Activated gamma-delta T cell treated with Interleukin-2 at 50 U/mL for 16 hours (primary cell): Measurements from ENCODE around the gene ANTXR1.

Experiments used
- DNase-seq: peaks from one replicate; pipeline ENCODE4 v3.0.0-alpha.2; 2020

Gene ANTXR1

DNA sequence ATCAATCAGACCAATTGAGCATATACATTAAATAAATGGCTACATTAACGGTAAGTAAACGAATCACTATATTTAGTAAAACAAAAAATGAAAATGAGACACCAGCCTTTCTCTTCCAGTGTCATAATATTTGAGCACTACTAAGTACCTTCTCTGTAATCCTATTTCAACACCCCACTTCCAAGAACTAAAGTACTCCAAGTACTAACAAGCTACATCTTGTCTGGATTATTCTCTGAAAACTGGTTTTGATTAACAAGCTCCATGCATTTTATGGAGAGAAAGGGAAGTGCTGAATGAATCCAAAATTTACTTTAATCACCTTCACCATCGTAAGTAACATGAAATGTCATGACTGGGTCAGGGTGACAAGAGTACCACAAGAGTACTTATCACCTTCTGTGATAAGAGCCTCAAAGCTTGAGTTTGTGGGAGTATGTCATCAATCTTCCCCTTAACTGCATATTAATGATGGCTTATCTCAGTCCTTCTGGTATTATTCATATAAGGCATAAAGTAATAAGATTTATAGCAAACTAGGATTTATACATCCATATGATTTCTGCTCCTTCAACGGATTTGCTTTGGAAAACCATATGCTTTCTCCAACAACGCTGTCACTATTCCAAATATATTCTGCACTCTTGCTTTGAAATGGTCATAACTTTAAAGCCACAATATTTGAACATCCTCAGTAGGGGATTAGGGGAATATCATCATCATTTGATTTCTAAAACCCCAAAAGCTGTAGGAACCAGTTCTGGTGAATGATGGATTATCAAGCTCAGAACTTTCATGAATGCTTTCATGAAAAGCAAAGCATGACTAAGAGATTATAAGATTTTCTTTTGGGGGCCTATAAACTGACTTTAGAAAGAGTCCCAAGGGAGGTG is 127.0 kb downstream of the ANTXR1 start:
- no peak for DNase-seq

GRCh38 chr2:69141061-69141460 is 128.1 kb downstream of the ANTXR1 start:
- DNase-seq: no peak

DNA sequence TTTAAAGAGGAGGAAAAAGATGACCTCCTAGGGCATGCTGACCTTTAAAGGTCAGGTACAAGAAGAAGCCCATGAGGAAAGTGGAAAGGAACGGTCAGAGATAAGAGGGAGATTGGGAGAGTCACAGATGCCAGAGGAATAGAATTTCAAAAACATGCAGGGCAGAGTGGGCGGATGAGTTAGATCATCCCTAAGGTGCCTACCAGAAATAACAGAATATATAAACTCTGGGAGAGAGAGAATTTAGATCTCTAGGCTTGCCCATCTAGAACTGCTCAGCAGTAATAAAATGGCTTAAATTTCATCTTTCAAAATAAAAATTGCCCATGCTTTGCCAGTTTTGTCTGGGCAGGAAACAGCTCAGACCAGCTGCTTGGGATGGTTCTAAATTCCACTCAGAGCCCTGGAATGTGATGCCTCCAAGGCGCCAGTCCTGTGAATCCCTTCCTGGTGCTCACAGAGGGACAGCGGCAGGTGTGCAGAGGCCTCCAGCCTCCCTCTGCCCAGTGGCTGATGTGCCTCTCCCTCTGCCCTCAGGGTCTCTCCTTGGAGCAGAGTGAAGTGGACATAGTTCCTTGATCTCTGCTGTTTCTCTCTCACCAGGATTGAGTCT is 130.9 kb downstream of the ANTXR1 start:
- DNase-seq: no peak

- DNase-seq: no peak
Observed at GRCh38 chr2:69145204-69145603, 132.2 kb downstream of the ANTXR1 start.

GRCh38 chr2:69147841-69148533 is 135.0 kb downstream of the ANTXR1 start:
- no peak for DNase-seq

DNA sequence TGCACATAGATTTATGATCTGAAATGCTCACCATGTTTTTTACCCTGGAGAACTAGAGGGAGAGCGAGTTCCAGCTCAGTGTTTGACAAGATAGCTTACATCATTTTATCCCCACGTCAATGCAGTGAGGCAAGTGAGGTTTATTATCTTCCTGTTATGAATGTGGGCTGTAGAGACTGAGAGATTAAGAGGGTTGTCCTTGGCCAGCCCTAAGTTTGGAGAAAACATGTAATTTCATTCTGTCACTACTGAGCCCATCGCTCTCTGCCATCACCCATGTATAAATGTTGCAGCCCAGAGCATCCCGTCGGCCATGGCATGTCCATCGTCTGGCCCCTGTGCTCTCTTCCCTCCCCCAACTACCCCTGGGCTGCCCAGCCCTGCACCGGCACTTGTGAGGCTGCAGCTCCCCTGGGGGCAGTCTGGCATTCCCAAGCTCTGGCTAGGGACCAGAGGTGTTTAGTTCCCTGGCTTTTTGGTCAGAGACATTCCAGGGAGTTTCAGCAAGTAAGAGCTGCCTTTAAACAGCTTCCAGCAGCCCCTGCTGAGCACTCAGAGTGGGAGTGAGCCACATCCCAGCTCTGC is 136.7 kb downstream of the ANTXR1 start:
- no peak for DNase-seq

GRCh38 chr2:69151931-69152330 is 139.0 kb downstream of the ANTXR1 start:
- DNase-seq: no peak

DNA sequence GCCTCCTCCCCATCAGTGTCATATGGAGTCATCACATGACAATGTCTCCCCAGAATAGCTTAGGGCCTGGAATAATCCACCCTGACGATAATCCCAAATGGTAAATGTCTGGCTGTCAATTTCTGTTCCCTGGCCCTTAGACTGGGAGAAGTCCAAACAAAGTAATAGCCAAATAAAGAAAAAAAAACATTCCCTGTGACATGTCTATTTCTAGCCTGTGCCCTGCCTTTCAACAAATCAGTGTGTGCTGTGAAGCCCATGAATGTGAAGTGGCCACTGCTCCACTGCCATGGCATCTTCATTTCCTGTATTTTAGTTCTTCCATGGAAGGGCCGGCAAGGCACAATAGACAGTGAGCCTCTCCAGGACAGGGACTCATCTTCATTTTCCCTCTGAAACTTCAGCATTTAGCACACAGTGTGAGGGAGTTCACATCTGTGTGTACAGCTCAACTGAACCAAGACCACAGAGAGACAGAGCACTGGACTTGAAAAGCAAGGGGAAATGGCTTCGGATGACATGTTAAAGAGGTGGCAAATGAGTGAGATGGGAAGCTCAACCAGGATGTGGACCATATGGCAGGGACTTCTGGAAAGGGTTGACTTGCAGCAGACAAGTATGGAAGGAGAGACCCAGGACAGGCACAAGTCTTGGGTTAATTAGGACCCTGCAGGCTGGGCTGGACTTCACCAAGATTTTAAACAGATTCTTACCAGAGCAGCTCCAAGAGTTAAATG is 140.0 kb downstream of the ANTXR1 start:
- DNase-seq: no peak

DNA sequence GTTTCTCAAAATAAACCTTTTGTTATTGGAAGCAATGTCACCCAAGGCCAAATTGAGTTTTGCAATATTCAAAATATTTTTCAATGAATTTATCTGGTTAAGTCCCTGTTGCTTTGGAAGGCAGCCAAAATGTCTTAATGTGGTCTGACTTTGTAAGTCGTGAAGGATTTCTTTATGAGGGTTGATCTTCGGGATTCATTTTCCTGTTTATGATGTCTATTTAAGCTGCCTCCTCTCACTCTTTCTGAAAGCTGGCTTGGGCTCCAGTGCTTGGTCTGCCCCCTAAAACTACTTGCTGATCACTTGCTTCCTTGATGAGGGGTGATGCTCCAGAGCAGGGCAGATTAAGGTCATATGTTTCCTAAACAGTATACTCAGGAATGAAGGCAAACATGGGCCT is 141.1 kb downstream of the ANTXR1 start:
- DNase-seq: no peak

DNA sequence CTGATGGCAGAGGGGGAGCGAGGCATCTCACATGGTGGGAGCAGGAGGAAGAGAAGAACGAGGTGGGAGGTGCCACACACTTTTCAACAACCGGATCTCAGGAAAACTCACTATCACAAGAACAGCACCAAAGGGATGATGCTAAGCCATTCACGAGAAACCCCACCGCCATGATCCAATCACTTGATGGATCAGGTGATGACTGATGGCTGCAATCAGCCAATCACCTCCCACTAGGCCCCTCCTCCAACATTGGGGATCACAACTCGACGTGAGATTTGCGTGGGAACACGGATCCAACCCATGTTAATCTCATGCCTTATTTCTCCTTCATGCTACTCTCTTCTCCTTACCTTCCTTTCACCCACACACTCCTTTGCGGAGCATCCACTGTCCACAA is 143.6 kb downstream of the ANTXR1 start:
- no peak for DNase-seq

- no peak for DNase-seq
Observed at GRCh38 chr2:69157441-69157840, 144.5 kb downstream of the ANTXR1 start.

- DNase-seq: no peak
Observed at GRCh38 chr2:69159986-69160385, 147.0 kb downstream of the ANTXR1 start.

DNA sequence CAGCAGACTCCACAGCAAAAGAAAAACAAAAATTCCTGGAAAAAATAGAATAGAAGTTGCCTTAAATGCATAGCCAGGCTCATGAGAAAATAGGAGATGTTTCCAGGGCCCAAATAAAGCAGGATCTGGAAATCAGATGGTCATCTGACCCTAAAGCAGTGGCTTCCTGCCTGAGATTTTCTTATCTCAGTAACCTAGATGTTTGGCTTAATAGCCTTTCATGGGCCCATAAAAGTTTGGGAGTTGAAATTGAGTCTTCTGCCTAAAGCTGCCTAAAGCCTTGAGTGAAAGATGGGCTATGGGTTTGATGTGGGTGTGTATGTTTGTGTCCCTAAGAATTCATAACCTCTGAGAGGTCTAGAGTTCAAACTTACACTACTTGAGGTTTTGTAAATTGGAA is 149.1 kb downstream of the ANTXR1 start:
- no peak for DNase-seq

DNA sequence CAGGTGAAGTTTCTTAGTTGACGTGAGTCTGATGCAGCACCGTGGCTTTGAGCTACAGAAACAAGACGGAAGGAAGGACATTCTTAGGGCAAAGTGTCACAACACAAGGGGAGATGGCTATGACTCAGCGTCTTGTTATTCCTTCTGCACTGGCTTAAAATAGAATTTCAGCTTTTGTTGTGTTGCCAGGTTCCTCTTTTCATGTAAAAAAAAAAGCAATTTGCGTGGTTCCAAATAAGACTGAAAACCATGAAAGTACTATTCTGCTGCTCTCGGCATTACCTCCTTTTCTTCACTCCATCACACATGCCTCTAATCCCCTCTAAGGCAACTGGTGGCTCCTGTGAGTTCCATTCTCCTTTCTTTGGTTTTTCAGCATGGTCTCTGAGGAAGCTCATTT is 150.1 kb downstream of the ANTXR1 start:
- no peak for DNase-seq

GRCh38 chr2:69163556-69163955 is 150.6 kb downstream of the ANTXR1 start:
- DNase-seq: no peak

- no peak for DNase-seq
Observed at GRCh38 chr2:69164061-69164778, 151.2 kb downstream of the ANTXR1 start.

DNA sequence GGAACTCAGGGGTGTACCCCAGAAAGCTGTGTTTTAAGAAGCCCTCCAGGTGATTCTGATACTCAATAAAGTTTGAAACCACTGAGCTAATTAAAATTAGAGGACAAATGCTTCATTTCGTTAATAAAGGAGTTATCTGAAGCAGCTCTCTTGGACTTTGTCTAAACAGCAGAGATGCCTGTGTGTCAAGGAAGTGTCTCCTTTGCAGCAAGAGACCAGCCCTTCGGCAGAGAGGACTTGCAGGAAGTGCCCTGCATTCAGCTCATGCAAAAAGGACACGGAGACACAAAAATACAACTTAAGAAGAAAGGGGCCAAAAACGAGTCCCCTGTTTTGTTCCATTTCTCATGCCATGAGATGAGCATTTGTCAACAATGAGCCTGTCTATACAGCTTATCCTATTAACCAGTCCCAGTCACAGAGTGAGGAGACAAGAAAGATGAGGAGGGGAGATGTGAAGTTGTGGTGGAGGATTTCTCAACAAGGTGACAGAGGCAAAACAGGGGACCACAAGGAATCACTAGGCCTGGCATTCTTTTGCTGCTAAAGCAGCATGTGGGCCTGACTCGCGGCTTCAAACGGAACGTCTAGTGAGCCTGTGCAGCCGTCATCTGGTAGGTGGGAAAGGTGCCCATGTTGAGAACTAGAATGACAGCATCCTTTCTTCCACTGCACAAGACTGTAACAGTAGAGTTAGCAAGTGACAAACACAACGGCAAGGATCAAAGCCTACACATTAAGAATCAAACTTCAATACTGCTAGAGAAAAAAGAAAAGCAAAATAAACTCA is 152.3 kb downstream of the ANTXR1 start:
- DNase-seq: no peak

DNA sequence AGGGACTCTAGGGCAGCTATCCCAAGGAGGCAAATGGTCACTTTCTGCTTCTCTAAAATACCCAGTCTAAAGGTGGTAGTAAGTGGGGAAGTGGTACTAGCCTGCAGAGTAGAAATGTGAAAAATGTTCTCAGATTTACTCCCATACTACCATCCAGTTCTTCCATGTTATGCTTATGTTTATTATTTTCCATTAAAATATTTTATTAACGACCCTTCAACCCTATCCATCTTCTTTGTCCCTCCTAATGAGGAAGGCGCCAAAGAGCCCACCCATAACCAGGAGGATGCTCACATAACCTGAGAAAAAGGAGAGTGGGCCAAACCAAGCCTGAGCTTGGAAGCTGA is 153.5 kb downstream of the ANTXR1 start:
- DNase-seq: no peak

DNA sequence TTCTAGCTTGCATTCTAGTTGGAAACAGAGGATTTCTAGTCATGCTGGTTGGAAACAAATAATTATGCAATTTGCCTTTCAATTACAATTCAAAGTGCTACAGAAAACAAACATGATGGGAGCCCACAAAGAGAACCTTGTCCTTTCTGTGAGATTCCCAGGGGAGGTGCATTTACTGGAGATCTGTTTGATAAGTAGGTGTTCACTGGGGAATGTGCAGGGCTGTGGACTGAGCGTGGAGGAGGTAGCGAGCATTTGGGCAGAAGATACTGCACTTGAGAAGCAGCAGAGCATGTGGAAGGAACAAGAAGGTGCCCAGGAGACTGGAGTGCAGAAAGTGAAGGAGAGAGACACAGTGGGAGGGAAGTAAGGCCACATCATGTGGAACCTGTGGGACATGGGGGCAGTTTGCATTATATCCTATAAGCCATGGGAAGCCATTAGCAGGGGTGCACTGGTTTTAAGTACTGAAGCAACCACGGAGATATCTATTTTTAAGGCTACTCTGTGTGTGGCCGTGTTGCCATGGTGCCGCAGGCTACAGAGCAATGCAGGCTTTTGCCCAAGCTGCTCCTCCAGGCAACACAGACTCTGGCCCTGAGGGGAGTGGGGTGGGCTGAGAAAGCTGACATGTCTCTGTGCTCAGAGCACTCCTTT is 154.0 kb downstream of the ANTXR1 start:
- no peak for DNase-seq

- no peak for DNase-seq
Observed at GRCh38 chr2:69167469-69167822, 154.5 kb downstream of the ANTXR1 start.
